Measurements from ENCODE around the gene TRPV2.

DNA sequence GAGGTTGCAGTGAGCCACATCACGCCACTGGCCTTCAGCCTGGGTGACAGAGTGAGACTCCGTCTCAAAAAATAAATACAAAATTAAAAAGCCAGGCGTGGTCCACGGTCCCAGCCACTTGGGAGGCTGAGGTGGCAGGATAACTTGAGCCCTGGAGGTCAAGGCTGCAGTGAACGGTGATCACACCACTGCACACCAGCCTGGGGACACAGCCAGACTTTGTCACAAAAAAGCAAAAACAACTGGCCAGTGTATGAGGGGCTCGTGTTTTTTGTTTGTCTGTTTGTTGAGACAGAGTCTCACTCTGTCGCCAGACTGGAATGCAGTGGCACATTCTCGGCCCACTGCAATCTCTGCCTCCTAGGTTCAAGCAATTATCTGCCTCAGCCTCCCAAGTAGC lies 35.7 kb upstream of the TRPV2 start:
- TF ChIP-seq, protein P1, sequence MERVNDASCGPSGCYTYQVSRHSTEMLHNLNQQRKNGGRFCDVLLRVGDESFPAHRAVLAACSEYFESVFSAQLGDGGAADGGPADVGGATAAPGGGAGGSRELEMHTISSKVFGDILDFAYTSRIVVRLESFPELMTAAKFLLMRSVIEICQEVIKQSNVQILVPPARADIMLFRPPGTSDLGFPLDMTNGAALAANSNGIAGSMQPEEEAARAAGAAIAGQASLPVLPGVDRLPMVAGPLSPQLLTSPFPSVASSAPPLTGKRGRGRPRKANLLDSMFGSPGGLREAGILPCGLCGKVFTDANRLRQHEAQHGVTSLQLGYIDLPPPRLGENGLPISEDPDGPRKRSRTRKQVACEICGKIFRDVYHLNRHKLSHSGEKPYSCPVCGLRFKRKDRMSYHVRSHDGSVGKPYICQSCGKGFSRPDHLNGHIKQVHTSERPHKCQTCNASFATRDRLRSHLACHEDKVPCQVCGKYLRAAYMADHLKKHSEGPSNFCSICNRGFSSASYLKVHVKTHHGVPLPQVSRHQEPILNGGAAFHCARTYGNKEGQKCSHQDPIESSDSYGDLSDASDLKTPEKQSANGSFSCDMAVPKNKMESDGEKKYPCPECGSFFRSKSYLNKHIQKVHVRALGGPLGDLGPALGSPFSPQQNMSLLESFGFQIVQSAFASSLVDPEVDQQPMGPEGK (CRISPR knock-in tag; IDR thresholded peaks at IDR 0.05; ENCODE audit: borderline replicate concordance) = no peak
- no peak for TF ChIP-seq GLIS3 (CRISPR knock-in tag; IDR thresholded peaks at IDR 0.05)
- TF ChIP-seq ZNF565 (CRISPR knock-in tag; conservative IDR thresholded peaks at IDR 0.05; ENCODE audit: low read depth) = no peak
- TF ChIP-seq, protein P2, sequence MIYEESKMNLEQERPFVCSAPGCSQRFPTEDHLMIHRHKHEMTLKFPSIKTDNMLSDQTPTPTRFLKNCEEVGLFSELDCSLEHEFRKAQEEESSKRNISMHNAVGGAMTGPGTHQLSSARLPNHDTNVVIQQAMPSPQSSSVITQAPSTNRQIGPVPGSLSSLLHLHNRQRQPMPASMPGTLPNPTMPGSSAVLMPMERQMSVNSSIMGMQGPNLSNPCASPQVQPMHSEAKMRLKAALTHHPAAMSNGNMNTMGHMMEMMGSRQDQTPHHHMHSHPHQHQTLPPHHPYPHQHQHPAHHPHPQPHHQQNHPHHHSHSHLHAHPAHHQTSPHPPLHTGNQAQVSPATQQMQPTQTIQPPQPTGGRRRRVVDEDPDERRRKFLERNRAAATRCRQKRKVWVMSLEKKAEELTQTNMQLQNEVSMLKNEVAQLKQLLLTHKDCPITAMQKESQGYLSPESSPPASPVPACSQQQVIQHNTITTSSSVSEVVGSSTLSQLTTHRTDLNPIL (CRISPR knock-in tag; IDR thresholded peaks at IDR 0.05; ENCODE audit: low read depth) = no peak
- no peak for TF ChIP-seq CSDC2 (CRISPR knock-in tag; IDR thresholded peaks at IDR 0.05)
- no peak for TF ChIP-seq OSR1 (CRISPR knock-in tag; IDR thresholded peaks at IDR 0.05)
- no peak for TF ChIP-seq SNAI2 (CRISPR knock-in tag; IDR thresholded peaks at IDR 0.05)
- TF ChIP-seq ZNF8 (CRISPR knock-in tag; IDR thresholded peaks at IDR 0.05) = no peak
- TF ChIP-seq, protein P3, sequence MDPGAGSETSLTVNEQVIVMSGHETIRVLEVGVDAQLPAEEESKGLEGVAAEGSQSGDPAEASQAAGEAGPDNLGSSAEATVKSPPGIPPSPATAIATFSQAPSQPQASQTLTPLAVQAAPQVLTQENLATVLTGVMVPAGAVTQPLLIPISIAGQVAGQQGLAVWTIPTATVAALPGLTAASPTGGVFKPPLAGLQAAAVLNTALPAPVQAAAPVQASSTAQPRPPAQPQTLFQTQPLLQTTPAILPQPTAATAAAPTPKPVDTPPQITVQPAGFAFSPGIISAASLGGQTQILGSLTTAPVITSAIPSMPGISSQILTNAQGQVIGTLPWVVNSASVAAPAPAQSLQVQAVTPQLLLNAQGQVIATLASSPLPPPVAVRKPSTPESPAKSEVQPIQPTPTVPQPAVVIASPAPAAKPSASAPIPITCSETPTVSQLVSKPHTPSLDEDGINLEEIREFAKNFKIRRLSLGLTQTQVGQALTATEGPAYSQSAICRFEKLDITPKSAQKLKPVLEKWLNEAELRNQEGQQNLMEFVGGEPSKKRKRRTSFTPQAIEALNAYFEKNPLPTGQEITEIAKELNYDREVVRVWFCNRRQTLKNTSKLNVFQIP (CRISPR knock-in tag; IDR thresholded peaks at IDR 0.05; ENCODE audit: borderline replicate concordance, low read depth) = no peak
- TF ChIP-seq, protein P4, sequence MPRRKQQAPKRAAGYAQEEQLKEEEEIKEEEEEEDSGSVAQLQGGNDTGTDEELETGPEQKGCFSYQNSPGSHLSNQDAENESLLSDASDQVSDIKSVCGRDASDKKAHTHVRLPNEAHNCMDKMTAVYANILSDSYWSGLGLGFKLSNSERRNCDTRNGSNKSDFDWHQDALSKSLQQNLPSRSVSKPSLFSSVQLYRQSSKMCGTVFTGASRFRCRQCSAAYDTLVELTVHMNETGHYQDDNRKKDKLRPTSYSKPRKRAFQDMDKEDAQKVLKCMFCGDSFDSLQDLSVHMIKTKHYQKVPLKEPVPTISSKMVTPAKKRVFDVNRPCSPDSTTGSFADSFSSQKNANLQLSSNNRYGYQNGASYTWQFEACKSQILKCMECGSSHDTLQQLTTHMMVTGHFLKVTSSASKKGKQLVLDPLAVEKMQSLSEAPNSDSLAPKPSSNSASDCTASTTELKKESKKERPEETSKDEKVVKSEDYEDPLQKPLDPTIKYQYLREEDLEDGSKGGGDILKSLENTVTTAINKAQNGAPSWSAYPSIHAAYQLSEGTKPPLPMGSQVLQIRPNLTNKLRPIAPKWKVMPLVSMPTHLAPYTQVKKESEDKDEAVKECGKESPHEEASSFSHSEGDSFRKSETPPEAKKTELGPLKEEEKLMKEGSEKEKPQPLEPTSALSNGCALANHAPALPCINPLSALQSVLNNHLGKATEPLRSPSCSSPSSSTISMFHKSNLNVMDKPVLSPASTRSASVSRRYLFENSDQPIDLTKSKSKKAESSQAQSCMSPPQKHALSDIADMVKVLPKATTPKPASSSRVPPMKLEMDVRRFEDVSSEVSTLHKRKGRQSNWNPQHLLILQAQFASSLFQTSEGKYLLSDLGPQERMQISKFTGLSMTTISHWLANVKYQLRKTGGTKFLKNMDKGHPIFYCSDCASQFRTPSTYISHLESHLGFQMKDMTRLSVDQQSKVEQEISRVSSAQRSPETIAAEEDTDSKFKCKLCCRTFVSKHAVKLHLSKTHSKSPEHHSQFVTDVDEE (CRISPR knock-in tag; IDR thresholded peaks at IDR 0.05) = no peak
- TF ChIP-seq PPARA (CRISPR knock-in tag; IDR thresholded peaks at IDR 0.05; ENCODE audit: borderline replicate concordance) = no peak
